Measurements from ENCODE around the gene OR2A2. TPM values are rescaled to one million over a fixed set of nuclear protein-coding genes. Genes with fewer than 3 reads are reported as not detected.
A peak's percentile ranks its signal among the peaks of the same experiment; 100 is the strongest.

The OR2A2 gene
- total and polyA plus RNA-seq, 9 of the 15 experiments (the other 6 are each of a cell fraction or from before 2014, with no cell fraction given): not detected

- TF ChIP-seq CHD7 (IDR thresholded peaks at IDR 0.05; ENCODE audit: low read depth, low read length): no peak
- TF ChIP-seq E2F8 (IDR thresholded peaks at IDR 0.05; ENCODE audit: low read depth, partially characterized antibody): no peak
- TF ChIP-seq TRIM28 (IDR thresholded peaks at IDR 0.05): peak; percentile 91
- TF ChIP-seq FOXJ2 (tag; IDR thresholded peaks at IDR 0.05): no peak
- no peak for TF ChIP-seq ZNF707 (CRISPR knock-in tag; conservative IDR thresholded peaks at IDR 0.05)
- TF ChIP-seq ZNF740 (CRISPR knock-in tag; IDR thresholded peaks at IDR 0.05): no peak
- TF ChIP-seq ZNF740 (tag; IDR thresholded peaks at IDR 0.05): no peak
- no peak for TF ChIP-seq CC2D1A (IDR thresholded peaks at IDR 0.05)
These were observed 38.9 kb downstream of the OR2A2 start (continued) for GRCh38 chr7:144148224-144148827.

Data from K562 (cell line).